NK-92 (cell line): ENCODE measurements around the gene ASPN.

Experiments used
- DNase-seq: peaks from one replicate; lab custom pipeline; 2025; ENCODE audit not compliant: unreplicated experiment; lab: John Stamatoyannopoulos, UW

The ASPN gene

DNA sequence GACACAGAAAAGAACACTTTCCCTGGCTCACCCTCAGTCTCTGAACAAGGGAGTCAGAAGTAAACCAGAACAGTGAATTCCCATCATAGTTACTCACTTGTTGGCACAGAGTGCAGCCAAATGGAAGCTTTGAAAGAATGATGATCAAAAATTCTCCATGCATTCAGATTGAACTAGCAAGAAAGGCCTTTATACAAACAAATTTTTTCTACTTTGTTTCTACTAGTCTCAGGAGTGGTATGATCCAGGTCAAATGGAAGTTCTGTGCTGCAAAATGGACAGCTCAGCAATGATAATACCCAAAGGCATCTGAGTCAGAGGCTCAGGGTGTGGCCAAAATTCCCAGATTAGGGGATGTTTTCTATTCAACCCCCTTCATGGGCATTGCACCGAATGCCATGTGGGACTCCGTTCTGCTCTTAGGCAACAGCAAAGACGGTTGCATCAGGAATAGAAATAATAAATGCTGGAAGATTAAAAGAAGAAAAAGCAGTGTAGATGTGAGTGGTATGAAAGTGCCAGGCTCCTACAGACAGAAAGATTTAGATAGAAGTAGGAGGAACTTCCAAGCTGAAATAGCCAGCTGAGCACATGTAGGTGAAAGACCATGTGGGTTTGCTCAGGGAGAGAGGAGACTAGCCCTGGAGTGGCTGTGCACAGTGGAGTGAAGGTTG is 24.0 kb upstream of the ASPN start:
- no peak for DNase-seq

- DNase-seq: no peak
These were observed 22.6 kb upstream of the ASPN start for GRCh38 chr9:92504881-92505280.

DNA sequence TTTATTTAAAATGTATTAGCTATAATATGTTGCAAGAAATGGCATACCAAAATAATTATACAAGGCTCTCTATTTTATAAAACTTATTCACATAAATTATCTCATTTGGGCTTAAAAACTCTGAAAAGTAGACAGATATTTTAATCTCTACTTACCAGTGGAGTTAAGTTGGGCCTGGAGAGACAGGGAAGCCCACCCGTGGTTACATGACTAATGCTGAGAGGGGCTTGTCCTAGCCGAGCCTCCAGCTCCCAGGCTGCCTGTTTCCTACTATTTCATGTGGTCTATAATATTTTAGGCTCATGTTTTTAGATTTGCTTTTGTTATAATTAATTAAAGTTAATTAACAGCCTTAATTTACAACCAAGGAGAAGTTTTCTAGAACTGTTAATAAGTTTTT is 20.9 kb upstream of the ASPN start:
- no peak for DNase-seq

- no peak for DNase-seq
These were observed 19.5 kb upstream of the ASPN start for GRCh38 chr9:92501671-92502393.

DNA sequence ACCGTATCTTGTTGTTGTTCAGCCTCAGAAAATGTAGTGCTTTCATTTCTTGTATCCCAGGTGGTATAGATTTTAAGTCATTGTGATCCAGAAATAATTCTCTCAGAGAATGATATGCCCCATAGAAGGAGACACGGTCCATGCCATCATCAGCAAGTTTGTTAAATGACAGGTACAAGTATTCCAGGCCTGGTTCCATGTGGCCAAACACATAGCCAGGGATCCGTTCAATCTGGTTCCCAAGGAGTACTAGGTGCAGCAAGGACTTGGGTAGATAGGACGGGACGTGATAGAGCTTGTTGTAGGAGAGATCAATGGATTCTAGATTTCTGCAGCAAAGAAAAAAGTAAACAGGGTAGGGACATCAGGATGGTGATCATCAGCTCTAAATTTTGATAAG is 18.4 kb upstream of the ASPN start:
- no peak for DNase-seq

DNA sequence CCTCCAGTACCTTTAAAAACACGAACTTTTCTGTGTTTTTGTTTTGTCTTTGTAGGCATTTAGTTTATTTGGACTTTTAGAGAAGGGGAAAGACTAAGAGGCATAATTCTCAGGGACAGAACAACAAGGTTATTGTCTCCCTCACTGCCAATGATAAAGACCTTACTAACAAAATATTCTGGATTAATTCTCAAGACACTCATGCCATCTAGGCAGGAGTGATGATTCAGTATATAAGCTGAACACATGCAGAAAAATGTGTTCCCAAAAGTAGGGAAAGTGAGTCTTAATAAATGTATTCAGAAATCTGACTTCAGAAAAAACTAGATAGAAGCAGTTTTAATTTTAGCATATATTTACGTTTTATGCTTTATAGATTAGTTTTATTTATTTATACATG is 17.4 kb upstream of the ASPN start:
- no peak for DNase-seq

DNA sequence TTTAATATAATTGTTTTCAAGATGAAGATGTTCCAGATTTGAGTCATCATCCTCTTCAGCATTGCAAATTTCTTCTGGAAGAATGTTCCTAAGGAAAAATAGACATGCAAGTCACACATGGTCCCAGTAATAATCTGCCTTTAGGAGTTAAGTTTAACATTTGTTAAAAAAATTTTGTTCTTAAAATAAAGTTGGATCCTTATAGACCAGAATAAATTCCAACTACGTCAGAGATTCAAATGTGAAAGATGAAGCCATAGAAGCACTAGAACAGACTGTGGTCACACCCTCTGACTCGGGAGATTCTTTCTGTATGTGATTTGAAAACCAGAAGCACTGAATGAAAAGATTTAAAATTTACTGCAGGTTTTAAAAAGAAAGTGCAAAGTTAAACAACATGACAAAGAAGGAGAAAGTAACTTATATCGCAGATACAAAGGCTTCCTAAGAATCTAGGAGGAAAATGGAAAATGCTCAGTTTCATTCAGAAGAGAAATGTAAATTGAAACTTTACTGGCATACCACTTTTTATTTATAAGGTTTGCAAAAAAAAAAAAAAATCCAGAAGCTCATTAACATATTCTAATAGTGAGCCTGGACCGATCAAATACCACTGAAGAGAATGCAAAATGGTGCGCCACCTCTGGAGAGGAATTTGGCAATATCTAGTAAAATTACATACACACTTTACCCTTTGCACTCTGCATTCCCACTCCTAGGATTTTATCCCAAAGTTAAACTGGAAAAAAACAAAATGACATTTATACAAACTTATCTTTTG is 14.3 kb upstream of the ASPN start:
- no peak for DNase-seq

DNA sequence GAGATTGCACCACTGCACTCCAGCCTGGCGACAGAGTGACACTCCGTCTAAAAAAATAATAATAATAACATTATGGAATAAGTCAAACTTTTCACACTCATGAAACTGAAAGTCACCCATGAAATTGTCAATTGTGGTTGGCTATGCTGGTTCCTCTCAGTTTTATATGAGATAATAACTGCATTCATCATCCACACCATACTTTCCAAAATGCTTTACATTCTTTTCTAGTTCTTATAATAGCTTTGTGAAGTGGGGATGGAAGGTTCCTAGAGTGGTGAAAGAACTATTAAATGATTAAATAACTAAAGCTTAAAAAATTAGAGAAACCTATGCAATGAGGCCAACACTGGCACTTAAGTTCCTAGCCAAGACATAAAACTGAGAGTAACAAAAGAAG is 12.6 kb upstream of the ASPN start:
- no peak for DNase-seq

DNA sequence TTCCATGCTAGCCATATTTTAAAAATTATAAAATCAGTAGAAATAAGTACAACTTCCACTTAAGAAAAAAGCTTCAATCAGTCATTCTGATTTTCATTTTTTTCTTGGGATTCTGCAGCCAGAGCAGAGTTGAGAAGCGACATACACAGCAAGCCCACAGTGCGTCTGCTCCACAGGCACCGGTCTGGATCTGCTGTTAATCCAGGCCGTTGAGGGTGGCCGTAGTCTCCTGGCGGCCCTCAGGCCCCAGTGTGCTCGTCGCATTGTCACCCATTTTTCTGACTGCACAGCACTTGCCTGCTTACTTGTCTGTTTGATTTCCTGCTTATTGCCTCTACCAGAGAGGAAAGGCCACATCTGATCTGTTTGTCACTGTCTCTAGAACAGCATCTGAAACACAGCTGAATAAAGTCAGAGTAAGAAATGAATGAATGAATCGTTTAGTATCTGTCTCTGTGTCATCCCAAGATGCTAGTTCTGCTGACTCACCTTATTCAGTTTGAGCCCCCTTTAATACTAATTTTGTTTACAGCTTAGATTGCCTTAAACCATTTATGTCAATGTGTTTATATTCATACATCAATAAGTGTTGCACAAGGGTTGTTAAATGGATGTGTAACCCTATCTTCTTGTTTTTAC is 11.6 kb upstream of the ASPN start:
- no peak for DNase-seq

DNA sequence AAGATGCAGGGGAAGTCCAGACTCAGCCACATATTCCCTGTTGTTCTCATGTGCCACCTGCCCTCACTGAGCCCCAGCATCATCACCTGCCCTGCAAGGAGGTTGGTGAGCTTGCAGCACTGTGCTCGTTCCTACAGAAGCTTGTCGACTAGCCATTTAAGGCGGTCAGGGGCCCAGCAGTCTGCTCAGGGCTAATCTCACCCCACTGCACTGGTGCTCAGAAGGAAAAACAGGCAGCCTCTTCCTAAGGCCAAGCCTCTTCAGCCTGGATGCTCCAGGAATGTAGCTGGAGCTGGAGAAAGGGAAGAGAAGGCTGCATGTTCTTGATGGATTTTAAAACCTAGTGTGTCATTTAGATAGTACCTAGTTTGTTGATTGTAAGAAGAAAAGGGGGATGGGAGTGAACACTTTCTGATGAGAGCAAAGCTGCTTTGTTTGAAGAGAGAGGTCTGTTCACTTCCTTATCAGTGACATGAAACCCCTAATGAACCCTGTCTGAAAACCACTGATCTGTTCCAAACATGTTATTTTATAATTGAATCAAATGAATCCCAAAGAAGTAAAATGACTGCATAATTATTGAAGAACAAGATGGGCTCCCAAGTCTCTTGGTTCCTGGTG is 10.6 kb upstream of the ASPN start:
- no peak for DNase-seq

DNA sequence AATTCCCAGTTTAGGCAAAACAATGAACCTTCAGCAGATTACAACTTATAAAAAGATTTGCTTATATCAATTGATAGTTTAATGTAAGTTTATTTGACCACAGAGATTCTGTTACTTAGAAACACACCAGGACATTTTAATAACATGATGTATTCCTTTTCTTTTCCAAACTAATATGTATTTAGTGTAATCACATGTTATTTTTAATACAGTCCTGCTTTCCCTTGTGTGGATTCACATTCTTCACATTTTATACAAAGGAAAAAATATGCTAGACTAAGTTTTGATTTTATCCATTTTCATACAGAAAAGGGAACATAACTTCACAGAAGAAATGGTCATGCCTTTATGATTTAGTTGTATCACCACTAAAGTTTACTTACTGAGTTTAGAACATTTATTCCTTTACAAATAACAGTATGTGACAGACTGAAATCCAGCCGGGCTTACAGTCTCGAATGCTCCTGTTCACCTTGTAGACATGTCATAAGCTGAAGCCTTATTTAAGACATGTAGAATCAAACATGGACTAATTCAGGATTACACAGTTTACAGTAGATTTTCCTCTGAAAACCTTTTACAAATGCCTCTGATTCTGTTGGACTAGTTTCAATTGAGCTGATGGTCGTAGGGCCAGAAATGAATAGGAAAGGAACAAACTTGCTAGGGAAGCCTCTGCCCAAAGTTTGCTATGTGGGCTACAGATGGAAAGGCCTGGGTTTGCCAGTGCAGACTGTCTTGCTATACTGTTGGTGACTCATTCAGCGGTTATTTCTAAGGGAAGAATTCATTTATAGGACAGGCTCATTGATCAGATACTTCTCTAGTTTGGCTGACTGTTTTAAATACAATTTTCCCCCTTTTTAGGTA is 6.6 kb upstream of the ASPN start:
- DNase-seq: no peak

GRCh38 chr9:92486371-92486770 is 4.1 kb upstream of the ASPN start:
- no peak for DNase-seq

GRCh38 chr9:92484563-92484962 is 2.3 kb upstream of the ASPN start:
- no peak for DNase-seq

GRCh38 chr9:92483627-92484545 is 1.6 kb upstream of the ASPN start:
- no peak for DNase-seq

DNA sequence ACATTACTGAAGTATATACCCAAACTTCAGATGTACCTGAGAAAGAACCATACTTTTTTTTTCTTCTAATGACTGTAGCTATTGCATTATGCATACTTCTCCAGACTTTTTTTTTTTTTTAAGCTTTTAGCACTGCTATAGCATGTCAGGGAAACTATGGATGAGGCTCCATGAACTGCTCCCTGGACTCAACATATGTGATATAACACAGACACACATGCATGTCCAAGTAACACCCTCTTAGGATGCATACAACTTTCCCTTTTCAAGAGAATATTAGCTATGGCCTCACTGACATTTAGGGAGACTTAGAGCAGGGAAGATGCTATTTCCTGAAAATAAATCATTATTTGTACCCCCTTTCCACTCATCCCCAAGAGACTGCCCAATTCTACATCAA is 499 bp upstream of the ASPN start:
- no peak for DNase-seq

DNA sequence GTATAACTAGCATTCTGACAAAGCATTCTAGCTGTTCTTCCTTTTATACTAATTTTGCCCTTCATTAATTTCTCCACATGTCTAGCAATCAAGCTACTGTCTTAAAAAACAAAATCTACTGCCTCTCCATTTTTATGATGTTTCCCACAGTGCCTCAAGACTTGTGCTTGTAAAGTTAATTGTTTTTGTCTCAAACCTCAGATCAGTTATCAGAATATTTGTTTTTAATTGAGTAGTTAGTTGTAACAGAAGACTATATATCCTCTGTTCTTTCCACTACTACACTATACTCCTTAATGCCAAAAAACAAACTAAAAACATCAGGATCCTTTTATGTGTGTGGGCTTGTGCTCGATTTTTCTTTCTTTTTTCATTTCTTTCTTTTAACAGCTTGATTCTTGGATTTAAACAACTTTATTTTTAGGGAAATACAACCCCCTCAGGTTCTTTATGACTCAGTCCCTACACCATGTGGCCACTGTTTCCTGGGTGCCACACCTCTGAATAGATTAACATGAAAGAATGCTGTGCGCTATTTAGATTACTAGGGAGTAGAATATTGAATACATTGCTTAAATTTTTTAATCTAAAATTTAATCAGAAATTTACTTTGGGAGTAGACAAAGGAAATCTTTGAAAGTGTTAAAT is 1.2 kb downstream of the ASPN start:
- no peak for DNase-seq

- DNase-seq: no peak
These were observed 2.0 kb downstream of the ASPN start for GRCh38 chr9:92480291-92480771.

DNA sequence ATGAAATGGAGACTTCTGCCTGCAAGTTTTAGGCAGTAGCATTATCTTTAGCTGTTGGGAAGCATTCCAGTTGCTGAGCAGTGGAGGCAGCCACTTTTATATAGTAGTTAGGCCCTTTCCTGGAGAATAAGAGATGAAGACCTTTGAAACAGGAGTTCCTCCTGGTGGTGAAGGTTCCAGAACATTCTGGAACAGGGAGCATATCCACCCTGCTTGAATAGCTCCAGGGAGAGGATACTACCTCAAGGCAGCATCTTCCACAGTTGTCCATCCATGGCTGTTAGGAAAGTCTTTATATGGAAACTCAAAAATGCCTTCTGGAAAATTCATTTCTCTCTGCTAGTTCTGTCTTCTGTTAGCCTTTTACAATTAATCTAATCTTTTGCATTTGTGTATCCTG is 3.0 kb downstream of the ASPN start:
- no peak for DNase-seq

DNA sequence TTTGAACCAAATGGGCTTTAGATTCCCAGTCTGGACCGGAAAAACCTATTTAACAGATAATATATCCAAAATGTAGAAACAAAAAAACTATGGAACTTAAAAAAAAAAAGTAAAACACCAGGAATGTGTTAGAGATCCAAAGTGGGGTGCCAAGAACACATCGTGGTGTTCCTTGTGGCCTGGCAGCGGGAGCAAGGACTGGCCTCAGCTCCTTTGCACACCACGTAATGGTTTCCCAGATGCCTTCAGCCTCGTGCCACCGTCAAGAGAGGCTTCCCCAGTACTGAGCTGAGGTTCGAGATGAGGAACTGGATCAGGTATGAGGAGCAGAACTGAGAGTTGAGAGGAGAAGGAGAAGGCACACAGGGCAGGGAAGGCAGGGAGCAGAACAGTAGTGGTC is 3.5 kb downstream of the ASPN start:
- no peak for DNase-seq
